Tibial nerve (tissue), 4 donors: ENCODE measurements around the gene COL4A2. TPM values are rescaled to one million over a fixed set of nuclear protein-coding genes. Genes with fewer than 3 reads are reported as not detected.
"Not testable (repeated sequence)": the region's sequence is repeated elsewhere in the genome, so short reads cannot be mapped to it uniquely, and the experiment has no call there.

Experiments used
- DNase-seq, 2 donors: peaks; one replicate each; pipeline ENCODE4 v3.0.0-alpha.2; 2019; ENCODE audit warnings: low spot score in 2 of 2
- H3K27ac ChIP-seq, 4 donors: fragments of 200-600 bp; sonication (generic) in 3 of 4; one replicate each; pipeline ENCODE4 v1.5.1; 2017 to 2019; ENCODE audit warnings: mild to moderate bottlenecking in 1 of 4
- H3K27me3 ChIP-seq, 2 donors: fragments of 200-600 bp; sonication (generic) in 1 of 2; one replicate each; pipeline versions ENCODE4 v1.5.1 to v1.6.0; 2017 to 2019
- H3K36me3 ChIP-seq, 3 donors: fragments of 200-600 bp; sonication (generic); one replicate each; pipeline ENCODE4 v1.5.1; 2018 to 2019
- H3K4me1 ChIP-seq, 4 donors: fragments of 200-600 bp; sonication (generic) in 3 of 4; one replicate each; pipeline ENCODE4 v1.5.1; 2017 to 2019
- H3K4me3 ChIP-seq, 4 donors: fragments of 200-600 bp; sonication (generic) in 3 of 4; one replicate each; pipeline ENCODE4 v1.5.1; 2017 to 2019; ENCODE audit warnings: mild to moderate bottlenecking in 1 of 4, moderate library complexity in 1 of 4
- H3K9me3 ChIP-seq, 4 donors: fragments of 200-600 bp; sonication (generic) in 3 of 4; one replicate each; pipeline ENCODE4 v1.5.1; 2017 to 2019
- CTCF ChIP-seq, 5 experiments: fragments of 200-600 bp in 3 of 5; fragments of 450-650 bp in 2 of 5; sonication (generic) in 3 of 5; IDR thresholded peaks; one replicate each; pipeline ENCODE4 v1.5.1; 2016 to 2019; ENCODE audit warnings: antibody characterized with exemption in 5 of 5, mild to moderate bottlenecking in 3 of 5, moderate library complexity in 2 of 5
- EP300 ChIP-seq, 2 donors: sonication (generic); formaldehyde crosslinking; IDR thresholded peaks; one replicate each; pipeline ENCODE4 v1.6.1; 2017; ENCODE audit warnings: antibody characterized with exemption in 2 of 2, mild to moderate bottlenecking in 1 of 2
- POLR2A ChIP-seq, 2 donors: fragments of 450-650 bp; IDR thresholded peaks; one replicate each; pipeline ENCODE4 v1.6.1; 2017; ENCODE audit warnings: antibody characterized with exemption in 2 of 2, mild to moderate bottlenecking in 2 of 2, moderate library complexity in 2 of 2
- WGBS, 2 donors: methylation state at CpG; one replicate each; pipeline ENCODE4 v1.1.5; 2018; 5-methylcytosine and 5-hydroxymethylcytosine counted together
- total RNA-seq, 4 donors: library from RNA; depleted of rRNA; stranded (reverse); fragments of >200 nt; gene quantifications; one replicate each; pipeline ENCODE4 v1.1.0, GENCODE V29; 2016

Gene COL4A2
- total RNA-seq, 4 donors from 2014 or later = 576 to 821 (median 658) TPM

- peak overlapping the region in 2 of 4 donors; percentile 67 to 95 for H3K27ac ChIP-seq
Observed at GRCh38 chr13:110392510-110393240, 85.6 kb downstream of the COL4A2 start.

GRCh38 chr13:110393761-110394160 is 86.7 kb downstream of the COL4A2 start:
- TF ChIP-seq CTCF (IDR thresholded peaks at IDR 0.05) (no peak), EP300 (IDR thresholded peaks at IDR 0.05) (no peak), POLR2A (IDR thresholded peaks at IDR 0.05) (no peak)
- no peak overlapping the region for H3K4me3 ChIP-seq
- H3K27ac ChIP-seq = peak overlapping the region in 2 of 4 donors; percentile 86 to 95
- no peak for DNase-seq
- peaks cover 0 to 7% (median 0%) of the 10 kb centered on the region in 3 donors for H3K36me3 ChIP-seq
- 87 to 94% methylated on average over 4 of the region's 4 CpGs for WGBS, 2 donors
- H3K4me1 ChIP-seq = peaks cover 0 to 77% (median 24%) of the 10 kb centered on the region in 4 donors
- no peaks in the 10 kb centered on the region for H3K27me3 ChIP-seq
- no peaks in the 10 kb centered on the region for H3K9me3 ChIP-seq

More at GRCh38 chr13:110392510-110393240, 85.6 kb downstream of the COL4A2 start:
- H3K36me3 ChIP-seq = peaks cover 0 to 7% (median 0%) of the 10 kb centered on the region in 3 donors
- no peaks in the 10 kb centered on the region for H3K9me3 ChIP-seq
- 51 to 61% methylated on average over 7 of the region's 7 CpGs for WGBS, 2 donors
- no peak overlapping the region for H3K4me3 ChIP-seq
- H3K4me1 ChIP-seq = peaks cover 0 to 77% (median 20%) of the 10 kb centered on the region in 4 donors
- DNase-seq = no peak
- TF ChIP-seq POLR2A (IDR thresholded peaks at IDR 0.05) (no peak), EP300 (IDR thresholded peaks at IDR 0.05) (no peak), CTCF (IDR thresholded peaks at IDR 0.05) (no peak)
- H3K27me3 ChIP-seq = no peaks in the 10 kb centered on the region

- H3K27ac ChIP-seq = peak overlapping the region in 2 of 4 donors; percentile 86 to 95
- TF ChIP-seq POLR2A (IDR thresholded peaks at IDR 0.05) (no peak), EP300 (IDR thresholded peaks at IDR 0.05) (no peak), CTCF (IDR thresholded peaks at IDR 0.05) (no peak)
- 82 to 85% methylated on average over 13 of the region's 13 CpGs for WGBS, 2 donors
- H3K4me3 ChIP-seq = no peak overlapping the region
- peaks cover 0 to 78% (median 30%) of the 10 kb centered on the region in 4 donors for H3K4me1 ChIP-seq
- no peaks in the 10 kb centered on the region for H3K27me3 ChIP-seq
- no peak for DNase-seq
- peaks cover 0 to 2% (median 0%) of the 10 kb centered on the region in 3 donors for H3K36me3 ChIP-seq
- no peaks in the 10 kb centered on the region for H3K9me3 ChIP-seq
Observed at GRCh38 chr13:110394371-110394841, 87.3 kb downstream of the COL4A2 start.

- 77 to 79% methylated on average over 14 of the region's 14 CpGs for WGBS, 2 donors
- H3K4me1 ChIP-seq = peaks cover 0 to 90% (median 37%) of the 10 kb centered on the region in 4 donors
- H3K4me3 ChIP-seq = not testable (repeated sequence)
Observed at GRCh38 chr13:110395616-110396015, 88.5 kb downstream of the COL4A2 start.

GRCh38 chr13:110396476-110396875 is 89.4 kb downstream of the COL4A2 start:
- H3K4me1 ChIP-seq = peaks cover 0 to 98% (median 38%) of the 10 kb centered on the region in 4 donors
- DNase-seq = no peak
- no peaks in the 10 kb centered on the region for H3K27me3 ChIP-seq
- no peaks in the 10 kb centered on the region for H3K9me3 ChIP-seq
- peak overlapping the region; percentile 75 to 95 (median 84) for H3K27ac ChIP-seq
- TF ChIP-seq CTCF (IDR thresholded peaks at IDR 0.05) = no peak
- H3K36me3 ChIP-seq = no peaks in the 10 kb centered on the region
- peak overlapping the region in 1 of 4 donors; percentile 42 for H3K4me3 ChIP-seq
- WGBS, 2 donors = 53 to 56% methylated on average over 6 of the region's 6 CpGs

More at GRCh38 chr13:110395616-110396015, 88.5 kb downstream of the COL4A2 start:
- peak overlapping the region; percentile 75 to 95 (median 84) for H3K27ac ChIP-seq
- H3K9me3 ChIP-seq, H3K27me3 ChIP-seq, H3K36me3 ChIP-seq, DNase-seq: not testable (repeated sequence)
